HG03442 (cell line): ENCODE results near the gene CIDEC.
"Not testable (repeated sequence)": the region's sequence is repeated elsewhere in the genome, so short reads cannot be mapped to it uniquely, and the experiment has no call there.

Experiments used
- ATAC-seq: cut with Tn5 transposase; IDR thresholded peaks from one replicate; pipeline ENCODE4 v1.9.1; 2021; ENCODE audit warnings: mild to moderate bottlenecking, moderate library complexity; ENCODE audit not compliant: unreplicated experiment

Gene CIDEC

DNA sequence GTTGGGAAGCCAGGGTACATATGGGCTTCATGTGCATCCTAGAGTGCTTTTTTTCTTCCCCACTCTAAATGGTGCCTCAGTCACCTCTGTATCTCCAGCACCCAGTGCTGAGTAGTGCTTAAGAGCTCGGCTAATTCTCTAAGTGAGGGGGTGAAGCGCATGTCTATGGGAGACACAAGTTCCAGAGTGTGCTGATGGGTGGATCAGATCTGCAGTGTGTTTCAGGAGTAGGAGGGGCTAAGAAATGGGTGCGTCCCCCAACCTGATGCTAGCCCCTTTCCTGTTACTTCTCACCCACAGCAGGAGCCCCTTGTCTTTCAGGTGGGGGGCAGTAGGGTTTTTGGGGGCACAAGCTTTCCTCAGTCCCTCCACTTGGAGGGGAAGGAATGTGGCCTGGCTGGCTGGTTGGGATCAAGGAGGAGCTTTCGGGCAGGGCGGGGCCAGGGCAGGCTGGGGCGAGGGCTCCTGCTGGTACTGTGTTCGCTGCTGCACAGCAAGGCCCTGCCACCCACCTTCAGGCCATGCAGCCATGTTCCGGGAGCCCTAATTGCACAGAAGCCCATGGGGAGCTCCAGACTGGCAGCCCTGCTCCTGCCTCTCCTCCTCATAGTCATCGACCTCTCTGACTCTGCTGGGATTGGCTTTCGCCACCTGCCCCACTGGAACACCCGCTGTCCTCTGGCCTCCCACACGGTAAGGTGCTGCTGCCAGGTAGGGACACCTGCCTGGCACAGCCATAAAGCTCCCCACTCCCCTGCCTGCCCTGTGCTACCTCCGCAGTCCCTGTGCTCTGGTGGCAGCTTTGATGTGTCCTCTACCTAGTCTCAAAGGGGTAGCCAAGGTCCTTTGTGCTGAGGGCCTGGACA, 22.6 kb upstream of the CIDEC start, which contains the start of gene IL17RE:
IL17RE (plus strand) TSS at position 477 of the 866 bp plus-strand sequence; CDS start at position 562, 85 bp downstream.
- ATAC-seq: no peak

DNA sequence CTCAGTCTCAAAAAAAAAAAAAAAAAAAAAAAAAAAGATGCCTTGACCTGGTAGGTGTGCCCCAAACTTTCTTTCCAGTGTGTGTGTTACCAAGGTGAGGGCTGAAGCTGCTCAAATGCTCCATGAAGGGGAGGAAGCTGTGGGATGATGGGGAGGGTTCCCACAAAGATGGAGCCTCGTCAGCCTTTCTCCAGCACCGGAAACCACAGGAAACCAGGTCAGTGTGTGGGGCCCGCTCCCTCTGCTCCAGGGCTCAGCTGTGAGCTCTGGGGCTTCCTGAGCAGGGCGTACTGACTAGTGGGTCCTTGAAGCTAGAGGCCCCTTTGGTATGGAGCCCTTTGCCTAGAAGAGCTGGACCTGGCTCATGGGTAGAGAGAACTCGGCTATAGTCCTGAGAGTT, 21.9 kb upstream of the CIDEC start:
- no peak for ATAC-seq

DNA sequence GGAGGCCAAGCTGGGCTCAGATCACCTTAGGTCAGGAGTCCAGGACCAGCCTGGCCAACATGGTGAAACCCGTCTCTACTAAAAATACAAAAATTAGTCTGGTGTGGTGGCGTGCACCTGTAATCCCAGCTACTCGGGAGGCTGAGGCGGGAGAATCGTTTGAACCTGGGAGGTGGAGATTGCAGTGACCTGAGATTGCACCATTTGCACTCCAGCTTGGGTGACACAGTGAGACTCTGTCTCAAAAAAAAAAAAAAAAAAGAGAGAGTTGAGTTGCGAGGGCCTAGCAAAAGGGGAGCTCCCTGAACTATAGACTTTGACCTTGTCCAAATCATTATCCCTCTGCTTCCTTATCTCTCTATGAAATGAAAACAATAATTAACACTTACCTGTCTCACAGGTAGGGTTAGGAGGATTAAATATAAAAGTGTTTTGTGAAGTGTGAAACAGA, 20.9 kb upstream of the CIDEC start:
- not testable (repeated sequence) for ATAC-seq

DNA sequence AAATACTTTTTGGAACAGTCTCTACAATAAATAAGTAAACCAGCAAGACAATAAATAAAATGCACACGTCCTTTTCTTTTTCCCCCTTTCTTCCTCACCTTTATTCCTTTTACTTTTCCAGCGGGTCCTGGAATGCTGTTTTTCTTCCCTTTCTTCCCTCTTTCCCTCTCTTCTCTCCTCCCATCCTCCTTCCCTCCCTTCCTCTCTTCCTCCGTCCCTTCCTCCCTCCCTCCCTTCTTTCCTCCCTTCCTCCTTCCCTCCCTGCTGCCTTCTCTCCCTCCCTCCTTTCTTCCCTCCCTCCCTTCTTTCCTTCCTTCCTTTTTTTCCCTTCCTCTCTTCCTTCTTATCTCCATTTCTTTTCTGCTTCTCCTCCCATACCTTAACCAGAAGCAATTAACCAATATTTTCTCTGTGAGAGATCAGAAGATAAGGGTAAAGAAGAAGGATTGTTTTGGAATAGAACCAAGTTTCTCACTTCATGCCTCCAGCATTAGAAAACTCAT, 19.3 kb upstream of the CIDEC start:
- ATAC-seq: no peak

DNA sequence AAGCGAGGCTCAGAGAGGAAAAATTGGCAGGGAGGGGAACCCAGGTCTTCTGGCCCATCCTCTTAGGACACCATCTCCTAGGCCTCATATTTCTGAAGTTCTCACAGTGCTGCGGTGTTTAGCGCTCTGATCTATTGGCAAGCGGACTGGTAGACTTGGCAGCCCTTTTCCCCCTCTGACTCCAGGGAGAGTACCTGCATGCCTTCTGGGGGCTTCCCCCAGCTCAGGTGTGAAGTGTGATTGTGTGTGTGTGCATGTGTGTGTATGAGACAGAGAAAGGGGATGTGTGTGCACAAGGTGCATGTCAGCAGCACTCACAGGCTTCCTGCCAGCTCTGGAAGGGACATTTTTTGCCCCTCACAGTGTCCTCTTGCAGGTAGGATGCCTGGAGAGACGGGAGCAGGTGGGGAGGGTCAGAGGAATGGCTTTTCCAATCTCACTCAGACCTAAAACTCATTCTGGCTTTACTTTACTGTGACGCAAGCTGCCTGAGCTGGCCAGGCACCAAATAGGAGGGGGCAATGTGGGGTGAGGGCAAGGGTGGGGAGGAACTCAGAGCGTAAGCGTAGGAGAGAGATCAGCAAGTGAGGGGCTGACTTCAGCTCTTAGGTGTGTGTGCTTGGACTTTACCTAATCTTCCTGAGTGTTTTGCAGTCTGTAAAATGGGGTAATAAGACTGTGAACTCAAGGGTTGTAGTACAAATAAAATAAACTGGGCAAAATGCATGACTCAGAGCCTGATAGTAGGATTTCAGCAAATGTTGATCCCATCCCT, 18.6 kb upstream of the CIDEC start:
- no peak for ATAC-seq

DNA sequence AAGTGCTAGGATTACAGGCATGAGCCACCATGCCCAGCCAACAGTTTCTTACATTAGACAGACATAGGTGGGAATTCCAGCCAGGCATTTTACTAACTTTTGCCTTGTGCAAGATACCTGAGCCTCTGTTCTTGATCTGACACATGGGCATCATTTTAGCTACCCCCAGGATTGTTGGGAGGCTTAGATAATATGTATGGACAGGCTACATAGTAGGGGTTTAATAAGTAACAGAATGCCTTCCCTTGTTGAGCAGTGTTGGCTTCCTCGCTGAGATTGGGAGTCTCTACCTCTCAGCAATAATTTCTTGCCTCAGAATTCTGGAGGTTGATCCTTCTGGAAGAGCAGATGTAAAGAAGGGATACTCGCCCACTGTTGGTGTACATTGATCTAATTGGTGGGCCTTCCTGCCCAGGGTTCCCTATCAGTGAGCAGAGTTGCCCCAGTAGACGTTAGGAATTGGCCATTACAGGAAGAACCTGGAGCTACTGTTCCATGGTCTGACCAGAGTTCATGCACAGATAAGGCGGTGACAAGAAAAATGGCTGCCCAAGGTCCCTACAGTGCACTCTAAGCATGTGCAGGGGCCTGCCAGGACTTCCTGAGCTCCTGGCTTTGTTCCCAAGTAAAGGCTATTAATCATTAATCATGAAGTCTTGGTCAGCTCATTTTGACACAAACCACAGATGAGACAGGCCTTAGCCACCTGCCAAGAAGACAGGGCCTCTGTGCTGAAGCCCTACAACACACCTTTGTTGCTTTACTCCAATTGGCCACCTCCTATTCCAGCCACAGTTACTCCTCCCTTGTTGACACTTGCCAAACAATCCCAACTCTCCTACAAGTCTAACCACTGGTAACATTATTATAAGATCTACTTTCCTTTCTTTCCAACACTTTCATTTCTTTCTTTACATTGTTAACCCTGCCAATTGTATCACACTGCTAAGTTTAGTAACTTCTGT, 17.6 kb upstream of the CIDEC start:
- ATAC-seq: no peak

DNA sequence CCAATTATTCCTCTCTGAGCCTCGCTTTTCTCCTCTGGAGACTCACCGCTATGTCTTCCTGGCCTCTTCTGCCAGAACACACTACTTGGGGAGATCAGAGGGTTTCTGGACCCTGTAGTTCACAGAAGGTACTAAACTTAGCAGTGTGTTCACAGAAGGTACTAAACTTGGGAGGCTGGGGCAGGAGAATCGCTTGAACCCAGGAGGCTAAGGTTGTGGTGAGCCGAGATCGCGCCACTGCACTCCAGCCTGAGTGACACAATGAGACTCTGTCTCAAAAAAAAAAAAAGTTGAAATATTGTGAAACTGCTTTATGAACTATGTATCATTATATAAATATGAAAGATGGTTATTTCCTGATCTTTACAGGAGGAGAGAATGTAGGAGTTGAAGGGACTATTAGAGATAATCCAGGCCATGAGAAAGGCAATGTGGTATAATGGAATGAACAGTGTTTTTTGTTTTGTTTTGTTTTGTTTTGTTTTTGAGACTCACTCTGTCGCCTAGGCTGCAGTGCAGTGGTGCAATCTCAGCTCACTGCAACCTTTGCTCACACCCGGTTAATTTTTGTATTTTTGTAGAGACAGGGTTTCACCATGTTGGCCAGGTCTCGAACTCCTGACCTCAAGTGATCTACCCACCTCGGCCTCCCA, 16.8 kb upstream of the CIDEC start:
- ATAC-seq: not testable (repeated sequence)

DNA sequence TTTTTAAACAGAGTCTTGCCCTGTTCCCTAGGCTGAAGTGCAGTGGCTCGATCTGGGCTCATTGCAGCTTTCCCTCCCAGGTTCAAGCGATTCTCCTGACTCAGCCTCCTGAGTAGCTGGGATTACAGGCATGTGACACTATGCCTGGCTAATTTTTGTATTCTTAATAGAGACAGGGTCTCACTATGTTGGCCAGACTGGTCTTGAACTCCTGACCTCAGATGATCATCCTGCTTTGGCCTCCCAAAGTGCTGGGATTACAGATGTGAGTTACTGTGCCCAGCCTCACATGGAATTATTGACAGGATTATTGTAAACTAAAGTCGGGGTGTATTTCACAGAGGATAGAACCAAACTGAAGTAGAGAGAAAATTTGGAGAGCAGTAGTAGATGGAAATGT, 15.7 kb upstream of the CIDEC start:
- not testable (repeated sequence) for ATAC-seq

DNA sequence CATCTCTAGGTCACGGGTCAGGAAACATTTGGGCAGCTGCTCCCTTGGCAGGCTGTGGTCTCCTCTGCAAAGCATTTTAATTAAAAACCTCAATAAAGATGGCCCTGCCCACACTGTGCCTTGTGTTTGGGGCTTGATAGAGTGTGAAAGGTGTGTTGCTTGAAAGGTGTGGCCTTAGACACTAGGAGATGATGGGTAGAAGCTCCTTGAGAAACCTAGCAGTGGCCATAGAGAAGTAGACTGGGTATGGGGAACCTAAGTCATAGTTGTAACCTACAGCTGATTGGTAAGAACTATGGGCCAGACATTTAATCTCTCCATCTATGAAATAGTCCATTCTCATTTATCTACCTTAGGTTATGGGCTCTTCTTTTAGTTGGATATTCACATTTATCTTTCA, 13.7 kb upstream of the CIDEC start:
- no peak for ATAC-seq

DNA sequence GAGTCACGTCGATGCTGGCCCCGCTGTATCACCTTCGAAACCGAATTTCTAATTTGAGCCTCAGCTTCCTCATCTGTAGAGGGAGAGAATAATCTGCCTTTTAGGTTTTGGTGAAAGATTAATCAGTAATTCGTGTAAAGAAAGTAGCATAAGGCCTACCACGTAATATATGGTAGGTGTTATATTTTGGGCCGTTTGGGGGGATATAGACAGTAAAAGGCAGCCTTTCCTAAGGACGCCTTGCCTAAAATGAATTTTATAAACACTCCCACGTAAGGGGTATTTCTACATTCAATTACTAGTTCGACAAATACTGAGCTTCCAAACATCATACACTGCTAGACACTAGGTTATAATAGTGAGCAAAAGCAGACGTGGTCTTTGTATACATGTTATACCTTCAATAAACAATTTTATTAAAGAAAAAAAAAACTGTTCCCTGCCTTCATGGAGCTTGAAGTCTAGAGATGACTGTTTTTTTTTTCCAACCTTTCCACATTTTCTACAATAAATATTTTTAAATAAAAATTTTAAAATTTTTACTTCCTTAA, 11.1 kb upstream of the CIDEC start:
- no peak for ATAC-seq

DNA sequence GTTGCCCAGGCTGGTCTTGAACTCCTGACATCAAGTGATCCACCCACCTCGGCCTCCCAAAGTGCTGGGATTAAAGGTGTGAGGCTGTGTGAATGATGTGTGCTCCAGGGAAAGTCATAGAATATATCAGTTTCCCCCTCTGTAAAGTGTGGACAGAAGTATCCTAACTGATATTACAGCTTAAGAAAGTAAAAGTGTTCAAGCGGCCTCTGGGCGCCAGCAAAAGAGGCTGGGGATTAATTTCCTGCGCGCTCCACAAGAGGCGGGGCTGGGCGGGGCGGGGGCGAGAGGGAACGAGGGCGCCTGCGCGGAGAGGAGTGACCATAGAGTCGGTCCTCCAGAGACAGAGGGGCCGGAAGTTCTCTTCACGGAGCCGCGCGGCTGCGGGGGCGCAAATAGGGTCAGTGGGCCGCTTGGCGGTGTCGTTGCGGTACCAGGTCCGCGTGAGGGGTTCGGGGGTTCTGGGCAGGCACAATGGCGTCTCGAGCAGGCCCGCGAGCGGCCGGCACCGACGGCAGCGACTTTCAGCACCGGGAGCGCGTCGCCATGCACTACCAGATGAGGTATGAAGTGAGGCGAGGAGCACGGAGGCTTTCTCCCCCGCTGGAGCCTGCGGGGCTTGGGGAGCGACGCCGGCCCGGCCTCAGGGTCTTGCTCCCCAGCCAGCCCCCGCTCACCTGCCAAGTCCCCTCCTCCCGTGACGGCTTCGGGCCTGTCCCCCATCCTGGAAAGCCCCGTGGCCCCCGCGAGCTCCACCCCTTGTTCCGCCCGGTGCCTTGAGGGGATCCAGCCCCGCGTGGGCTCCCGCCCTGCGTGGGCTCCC, 10.4 kb upstream of the CIDEC start, which contains the start of gene JAGN1:
JAGN1 (plus strand) TSS at position 362 of the 823 bp plus-strand sequence; CDS start at position 475, 113 bp downstream.
- peak; percentile 77 for ATAC-seq

DNA sequence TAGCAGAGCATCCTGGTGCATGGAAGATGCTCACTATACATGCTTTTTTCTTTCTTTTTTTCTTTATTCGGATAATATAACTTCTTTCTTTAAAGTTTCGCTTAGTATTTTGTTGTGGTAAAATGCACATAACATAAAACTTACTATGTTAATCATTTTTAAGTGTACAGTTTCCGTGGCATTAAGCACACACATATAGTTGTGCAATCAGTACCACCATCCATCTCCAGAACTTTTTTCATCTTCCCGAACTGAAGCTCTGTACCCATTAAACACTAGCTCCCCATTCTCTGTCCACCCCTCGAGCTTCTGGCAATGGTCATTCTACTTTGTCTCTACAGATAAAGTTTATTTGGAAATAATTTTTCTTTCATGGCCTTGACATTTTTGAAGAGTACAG, 9.4 kb upstream of the CIDEC start:
- ATAC-seq: no peak

DNA sequence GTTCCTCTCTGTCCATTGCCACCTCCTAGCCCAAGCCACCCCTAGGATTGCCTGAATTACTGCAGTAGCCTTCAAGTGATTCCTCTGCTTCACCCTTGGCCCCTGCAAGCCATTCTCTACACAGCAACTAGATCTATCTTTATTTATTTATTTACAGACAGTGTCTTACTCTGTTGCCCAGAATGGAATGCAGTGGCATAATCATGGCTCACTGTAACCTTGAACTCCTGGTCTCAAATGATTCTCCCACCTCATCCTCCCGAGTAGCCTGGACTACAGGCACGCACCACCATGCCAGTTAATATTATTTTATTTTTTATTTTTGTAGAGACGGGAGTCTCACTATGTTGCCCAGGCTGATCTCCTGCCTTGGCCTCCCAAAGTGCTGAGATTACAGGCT, 8.5 kb upstream of the CIDEC start:
- ATAC-seq: no peak

DNA sequence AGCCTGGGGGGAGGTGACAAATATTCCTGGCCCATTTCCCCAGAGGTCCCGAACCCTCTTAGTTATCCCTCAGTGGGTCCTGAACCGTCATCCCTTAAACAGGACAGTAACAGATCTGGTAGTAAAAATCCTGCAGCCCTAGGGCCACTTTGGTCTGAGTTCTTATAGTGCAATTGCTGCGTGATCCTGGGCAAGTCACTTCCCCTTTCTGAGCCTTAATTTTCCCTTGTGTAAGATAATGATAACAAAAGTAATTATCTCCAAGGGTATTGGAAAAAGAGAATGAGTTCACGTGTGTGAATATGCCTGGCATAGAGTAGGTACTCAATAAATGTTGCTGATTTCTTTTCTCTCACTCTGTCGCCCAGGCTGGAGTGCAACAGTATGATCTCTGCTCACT, 7.4 kb upstream of the CIDEC start:
- no peak for ATAC-seq

DNA sequence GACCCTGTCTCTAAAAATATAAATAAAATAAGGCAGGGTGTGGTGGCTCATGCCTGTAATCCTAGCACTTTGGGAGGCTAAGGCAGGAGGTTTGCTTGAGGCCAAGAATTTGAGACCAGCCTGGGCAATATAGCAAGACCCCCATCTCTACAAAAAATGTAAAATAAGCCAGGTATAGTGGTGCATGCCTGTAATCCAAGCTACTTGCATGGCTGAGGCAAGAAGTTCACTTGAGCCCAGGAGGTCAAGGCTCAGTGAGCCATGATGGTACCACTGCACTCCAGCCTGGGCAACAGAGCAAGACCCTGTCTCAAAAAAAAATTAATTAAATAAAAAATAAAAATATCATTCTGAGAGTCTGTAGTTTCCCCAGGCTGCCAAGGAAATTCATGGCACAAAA, 6.3 kb upstream of the CIDEC start:
- no peak for ATAC-seq

DNA sequence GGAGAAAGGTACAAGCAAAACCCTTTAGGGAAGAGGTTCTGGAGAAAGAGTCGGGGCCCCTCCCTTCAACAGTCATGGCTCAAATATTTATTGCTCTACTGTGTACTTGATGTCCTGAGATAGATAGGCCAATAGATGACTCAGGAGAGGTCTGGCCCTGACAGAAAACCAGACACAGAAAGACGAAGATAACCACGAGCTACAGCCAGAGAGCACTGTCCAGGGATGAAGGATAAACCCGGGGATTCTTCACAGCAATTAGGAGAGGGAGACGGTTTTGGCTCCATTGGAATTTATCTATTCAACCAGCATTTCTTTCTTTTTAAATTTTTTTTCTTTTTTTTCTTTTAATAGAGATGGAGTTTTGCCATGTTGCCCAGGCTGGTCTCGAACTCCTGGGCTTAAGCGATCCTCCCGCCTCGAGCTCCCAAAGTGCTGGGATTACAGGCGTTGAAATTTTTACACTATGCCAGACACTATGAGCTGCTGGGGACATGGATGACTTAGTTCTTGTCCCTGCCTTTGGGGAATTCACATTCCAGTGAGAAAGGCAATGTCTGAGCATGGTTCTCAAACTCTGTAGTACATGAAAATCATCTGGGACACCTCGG, 4.6 kb upstream of the CIDEC start:
- no peak for ATAC-seq

DNA sequence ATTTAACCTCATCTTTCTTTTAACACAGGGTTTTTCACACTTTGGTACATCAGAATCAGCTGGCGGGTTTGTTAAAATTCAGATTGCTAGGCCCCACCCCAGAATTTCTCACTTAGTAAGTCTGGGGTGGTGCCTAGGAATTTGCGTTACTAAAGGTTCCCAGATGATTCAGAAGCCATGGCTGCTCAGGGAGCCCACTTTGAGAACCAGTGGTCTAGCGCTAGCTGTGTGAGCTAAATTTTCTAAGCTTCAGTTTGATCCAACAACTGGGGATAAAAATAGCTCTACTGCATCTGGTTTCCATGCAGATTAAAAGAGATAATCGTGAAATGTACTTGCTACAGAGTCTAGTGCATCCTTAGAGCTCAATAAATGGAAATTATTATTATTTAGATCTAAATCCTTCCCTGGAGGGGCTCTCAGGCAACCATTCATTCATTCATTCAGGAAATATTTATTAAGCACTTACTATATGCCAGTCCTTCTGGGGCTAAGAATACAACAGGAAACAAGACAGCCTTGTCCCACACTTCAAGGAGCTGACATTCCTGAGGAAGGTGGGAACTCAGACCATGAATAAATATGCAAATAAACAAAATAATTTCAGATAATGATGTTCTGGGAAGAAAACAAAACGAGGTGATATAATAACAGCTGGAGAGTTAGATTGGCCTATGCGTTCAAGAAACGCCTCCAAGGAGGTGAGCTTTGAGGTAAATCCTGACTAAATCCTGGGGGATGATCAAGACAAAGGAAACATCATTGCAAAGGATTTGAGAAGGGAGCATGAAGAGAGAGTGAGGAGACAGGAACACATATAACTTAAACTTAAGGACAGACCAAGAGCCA, 3.9 kb upstream of the CIDEC start:
- ATAC-seq: no peak
